Progenitor cell of endocrine pancreas (in vitro differentiated cells): Measurements from ENCODE around the gene LRG1. TPM values are rescaled to one million over a fixed set of nuclear protein-coding genes. Genes with fewer than 3 reads are reported as not detected.

ENCODE experiments used
- DNase-seq: peaks from one replicate; pipeline ENCODE4 v3.0.0; 2021; ENCODE audit warnings: low spot score; ENCODE audit not compliant: unreplicated experiment
- H3K27ac Mint-ChIP-seq: 2 replicates; pipeline ENCODE4 v1.8.0; 2021; ENCODE audit warnings: mild to moderate bottlenecking, moderate library complexity, mixed read lengths
- H3K27me3 Mint-ChIP-seq: 2 replicates; pipeline ENCODE4 v1.8.0; 2021; ENCODE audit warnings: mixed read lengths
- H3K36me3 Mint-ChIP-seq: 2 replicates; pipeline ENCODE4 v1.8.0; 2022; ENCODE audit warnings: mixed read lengths; ENCODE audit not compliant: insufficient read depth
- H3K4me1 Mint-ChIP-seq: 2 replicates; pipeline ENCODE4 v1.8.0; 2021; ENCODE audit warnings: low read depth, mixed read lengths
- H3K4me3 Mint-ChIP-seq: 2 replicates; pipeline ENCODE4 v1.8.0; 2021; ENCODE audit warnings: low read depth, mild to moderate bottlenecking, moderate library complexity, mixed read lengths
- H3K9me3 Mint-ChIP-seq: 2 replicates; pipeline ENCODE4 v1.8.0; 2021; ENCODE audit warnings: low read depth, mixed read lengths
- total RNA-seq: library from RNA; stranded (reverse); gene quantifications from 2 replicates; pipeline ENCODE4 v1.2.1, GENCODE V29; 2021
- TF ChIP-seq, protein P1 (sequence below): fragments of 200-600 bp; sonication (generic); IDR thresholded peaks from one replicate; pipeline ENCODE4 v1.5.0; 2021; ENCODE audit warnings: antibody characterized with exemption, mild to moderate bottlenecking; ENCODE audit not compliant: unreplicated experiment

Gene LRG1
- total RNA-seq, 1 donor from 2014 or later = 0.34 TPM

DNA sequence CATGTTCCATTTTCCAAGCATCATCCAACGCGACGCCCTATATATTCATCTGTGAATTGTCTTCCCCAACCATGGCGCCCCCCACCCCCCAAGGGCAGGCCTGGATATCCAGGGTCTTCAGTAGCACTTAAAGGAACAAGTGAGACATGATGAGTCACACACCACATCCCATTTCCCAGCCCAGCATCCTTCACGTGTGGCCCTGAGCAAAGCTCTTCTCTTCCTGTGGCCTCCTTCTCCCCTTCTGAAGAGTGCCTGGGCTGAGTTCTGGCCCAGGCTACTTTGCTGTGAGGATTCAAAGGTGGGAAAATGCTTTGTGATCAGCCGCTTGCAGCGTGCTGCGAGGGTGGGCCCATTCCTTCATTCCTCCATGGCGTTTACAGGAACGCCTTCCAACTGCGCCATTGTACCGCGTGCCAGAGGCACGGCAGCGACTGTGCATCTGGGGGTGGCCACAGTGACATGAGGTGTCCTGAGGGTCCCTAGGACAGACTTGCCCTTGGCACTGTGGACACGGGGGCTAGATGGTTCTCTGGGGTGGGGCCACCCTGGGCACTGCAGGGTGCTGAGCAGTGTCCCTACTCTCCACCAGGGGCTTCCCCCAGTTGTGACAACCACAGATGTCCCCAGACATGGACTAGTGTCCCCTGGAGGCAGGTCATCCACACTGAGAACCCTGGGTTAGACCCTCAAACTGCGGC lies 33.2 kb downstream of the LRG1 start:
- TF ChIP-seq, protein P1, sequence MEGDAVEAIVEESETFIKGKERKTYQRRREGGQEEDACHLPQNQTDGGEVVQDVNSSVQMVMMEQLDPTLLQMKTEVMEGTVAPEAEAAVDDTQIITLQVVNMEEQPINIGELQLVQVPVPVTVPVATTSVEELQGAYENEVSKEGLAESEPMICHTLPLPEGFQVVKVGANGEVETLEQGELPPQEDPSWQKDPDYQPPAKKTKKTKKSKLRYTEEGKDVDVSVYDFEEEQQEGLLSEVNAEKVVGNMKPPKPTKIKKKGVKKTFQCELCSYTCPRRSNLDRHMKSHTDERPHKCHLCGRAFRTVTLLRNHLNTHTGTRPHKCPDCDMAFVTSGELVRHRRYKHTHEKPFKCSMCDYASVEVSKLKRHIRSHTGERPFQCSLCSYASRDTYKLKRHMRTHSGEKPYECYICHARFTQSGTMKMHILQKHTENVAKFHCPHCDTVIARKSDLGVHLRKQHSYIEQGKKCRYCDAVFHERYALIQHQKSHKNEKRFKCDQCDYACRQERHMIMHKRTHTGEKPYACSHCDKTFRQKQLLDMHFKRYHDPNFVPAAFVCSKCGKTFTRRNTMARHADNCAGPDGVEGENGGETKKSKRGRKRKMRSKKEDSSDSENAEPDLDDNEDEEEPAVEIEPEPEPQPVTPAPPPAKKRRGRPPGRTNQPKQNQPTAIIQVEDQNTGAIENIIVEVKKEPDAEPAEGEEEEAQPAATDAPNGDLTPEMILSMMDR = no peak
- Mint-ChIP-seq H3K4me1 (no peaks in the 10 kb centered on the region), H3K27ac (no peak overlapping the region), H3K27me3 (no peaks in the 10 kb centered on the region), H3K4me3 (no peak overlapping the region), H3K36me3 (peaks cover 13% of the 10 kb centered on the region), H3K9me3 (no peaks in the 10 kb centered on the region)
- DNase-seq = no peak

DNA sequence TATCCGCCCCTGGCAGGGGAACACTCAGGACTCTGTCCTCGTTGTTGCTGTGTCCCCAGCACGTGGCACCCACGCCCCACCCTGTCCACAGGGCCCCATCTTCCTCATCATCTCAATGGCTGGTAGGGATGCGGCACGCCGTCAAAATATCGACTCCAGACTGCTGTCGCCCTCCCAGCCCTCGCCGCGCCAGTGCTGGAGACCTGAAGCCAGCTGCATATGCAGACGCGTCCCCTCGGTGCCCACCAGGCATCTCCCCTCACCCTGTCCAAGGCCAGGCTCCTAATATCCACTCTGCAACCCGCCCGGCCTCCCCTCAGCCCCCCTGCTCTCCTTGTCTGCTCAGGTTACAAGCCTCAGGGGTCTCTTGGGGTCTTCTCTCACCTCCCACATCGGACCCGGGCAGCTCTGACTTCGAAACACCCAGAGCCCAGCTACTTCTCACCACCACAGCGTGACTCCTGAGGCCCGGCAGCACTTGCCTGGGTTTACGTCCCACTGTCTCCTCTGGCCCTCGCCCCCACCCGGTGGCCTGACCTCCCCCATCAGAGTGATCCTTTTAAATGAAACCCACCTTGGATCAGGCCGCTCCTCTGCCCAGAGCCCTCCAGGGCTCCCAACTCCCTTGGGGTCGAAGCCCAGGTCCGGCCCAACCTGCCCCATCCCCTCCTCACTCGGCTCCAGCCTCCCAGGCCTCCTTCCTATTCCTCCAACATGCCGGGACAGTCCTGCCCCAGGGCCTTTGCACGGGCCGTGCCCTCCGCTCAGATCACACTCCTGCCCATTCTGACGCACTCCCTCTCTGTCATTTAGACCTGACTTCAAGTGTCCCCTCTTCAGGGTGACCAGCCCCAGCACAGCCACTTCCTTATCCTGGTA lies 34.0 kb downstream of the LRG1 start:
- Mint-ChIP-seq H3K9me3 (no peaks in the 10 kb centered on the region), H3K36me3 (peaks cover 14% of the 10 kb centered on the region), H3K27ac (no peak overlapping the region), H3K4me3 (no peak overlapping the region), H3K27me3 (no peaks in the 10 kb centered on the region), H3K4me1 (no peaks in the 10 kb centered on the region)
- no peak for DNase-seq
- TF ChIP-seq, protein P1 = no peak

DNA sequence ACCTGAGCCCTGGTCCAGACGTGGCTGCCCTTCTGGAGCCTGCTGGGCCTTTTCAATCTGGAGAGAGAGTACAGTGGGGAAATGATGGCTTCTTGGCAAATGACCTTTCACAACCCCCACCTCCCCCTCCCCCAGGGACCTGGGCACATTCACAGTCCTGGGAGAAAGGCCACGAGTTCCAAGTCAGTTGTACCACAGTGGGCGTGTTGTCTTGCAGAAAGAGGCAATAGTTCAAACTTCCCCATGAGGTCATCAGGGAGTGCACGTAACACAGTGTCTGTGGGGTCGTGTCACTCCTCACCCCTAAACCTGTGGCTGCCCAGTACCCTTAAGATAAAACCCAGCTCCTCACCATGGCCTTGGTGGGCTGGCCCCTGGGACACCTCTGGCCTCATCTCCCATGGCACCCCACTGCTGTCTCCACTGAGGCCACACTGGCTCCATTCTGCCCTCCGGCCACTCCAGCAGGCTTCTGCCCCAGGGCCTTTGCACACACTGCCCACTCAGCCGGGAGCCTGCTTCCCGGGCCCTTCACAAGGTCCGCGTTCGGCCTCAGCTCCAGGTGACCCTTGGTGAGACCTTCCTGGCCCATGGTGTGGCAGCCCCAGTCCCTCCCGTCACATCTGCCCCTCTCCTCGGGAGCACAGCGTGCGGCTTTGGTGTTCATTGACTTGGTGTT lies 34.8 kb downstream of the LRG1 start:
- H3K36me3 Mint-ChIP-seq = peaks cover 15% of the 10 kb centered on the region
- H3K4me1 Mint-ChIP-seq = no peaks in the 10 kb centered on the region
- no peak for DNase-seq
- H3K4me3 Mint-ChIP-seq = no peak overlapping the region
- H3K27me3 Mint-ChIP-seq = no peaks in the 10 kb centered on the region
- H3K9me3 Mint-ChIP-seq = no peaks in the 10 kb centered on the region
- TF ChIP-seq, protein P1 = no peak
- H3K27ac Mint-ChIP-seq = no peak overlapping the region

DNA sequence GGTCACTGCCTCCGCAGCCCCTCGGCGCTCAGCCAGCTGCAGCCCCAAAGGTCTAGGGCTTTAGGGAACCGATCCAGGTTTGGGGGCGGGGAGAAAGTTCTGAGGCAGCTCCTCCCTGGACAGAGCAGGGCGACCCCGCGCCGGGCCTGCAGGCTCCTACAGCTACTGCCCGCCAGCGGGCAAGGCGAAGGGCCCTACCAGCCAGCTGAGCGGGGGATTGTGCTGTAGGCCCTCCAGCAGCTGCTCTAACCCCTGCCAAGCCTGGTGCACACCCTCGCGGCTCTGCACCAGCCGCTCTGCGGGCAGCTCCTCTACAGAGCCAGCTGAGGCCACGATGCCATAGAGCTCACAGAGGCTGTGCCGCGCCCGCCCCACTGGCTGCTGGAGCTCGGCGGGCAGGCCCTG lies 35.5 kb downstream of the LRG1 start:
- TF ChIP-seq, protein P1 = no peak
- DNase-seq = no peak
- Mint-ChIP-seq H3K4me1 (no peaks in the 10 kb centered on the region), H3K27ac (no peak overlapping the region), H3K9me3 (no peaks in the 10 kb centered on the region), H3K4me3 (no peak overlapping the region), H3K27me3 (no peaks in the 10 kb centered on the region), H3K36me3 (peaks cover 16% of the 10 kb centered on the region)

DNA sequence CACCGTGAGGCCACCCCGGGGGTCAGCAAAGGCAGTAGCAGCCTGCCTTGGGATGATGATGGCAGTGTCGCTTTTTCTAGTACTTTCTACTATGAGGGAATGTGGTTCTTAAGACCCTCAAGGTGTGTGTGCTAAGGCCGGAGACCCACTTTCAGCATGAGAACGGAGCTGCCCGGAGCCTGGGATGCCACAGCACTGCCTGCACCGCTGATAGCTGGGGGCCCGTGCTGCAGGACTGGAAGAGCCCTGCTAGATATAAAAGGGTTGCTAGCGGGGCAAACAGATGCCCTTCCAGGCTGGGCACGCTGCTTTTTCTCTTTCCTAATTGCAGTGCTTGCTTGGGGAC lies 36.0 kb downstream of the LRG1 start:
- TF ChIP-seq, protein P1 = no peak
- no peak overlapping the region for H3K4me3 Mint-ChIP-seq
- H3K27me3 Mint-ChIP-seq = no peaks in the 10 kb centered on the region
- DNase-seq = no peak
- H3K4me1 Mint-ChIP-seq = no peaks in the 10 kb centered on the region
- peaks cover 16% of the 10 kb centered on the region for H3K36me3 Mint-ChIP-seq
- no peaks in the 10 kb centered on the region for H3K9me3 Mint-ChIP-seq
- no peak overlapping the region for H3K27ac Mint-ChIP-seq
